NCI-H446 treated with DMSO at 0.1 percent for 48 hours (cell line): ENCODE measurements around the gene CNIH2.
"Not testable (repeated sequence)": the region's sequence is repeated elsewhere in the genome, so short reads cannot be mapped to it uniquely, and the experiment has no call there.

ENCODE experiments used
- DNase-seq: peaks from one replicate; lab custom pipeline; 2025; lab: John Stamatoyannopoulos, UW

The CNIH2 gene

DNA sequence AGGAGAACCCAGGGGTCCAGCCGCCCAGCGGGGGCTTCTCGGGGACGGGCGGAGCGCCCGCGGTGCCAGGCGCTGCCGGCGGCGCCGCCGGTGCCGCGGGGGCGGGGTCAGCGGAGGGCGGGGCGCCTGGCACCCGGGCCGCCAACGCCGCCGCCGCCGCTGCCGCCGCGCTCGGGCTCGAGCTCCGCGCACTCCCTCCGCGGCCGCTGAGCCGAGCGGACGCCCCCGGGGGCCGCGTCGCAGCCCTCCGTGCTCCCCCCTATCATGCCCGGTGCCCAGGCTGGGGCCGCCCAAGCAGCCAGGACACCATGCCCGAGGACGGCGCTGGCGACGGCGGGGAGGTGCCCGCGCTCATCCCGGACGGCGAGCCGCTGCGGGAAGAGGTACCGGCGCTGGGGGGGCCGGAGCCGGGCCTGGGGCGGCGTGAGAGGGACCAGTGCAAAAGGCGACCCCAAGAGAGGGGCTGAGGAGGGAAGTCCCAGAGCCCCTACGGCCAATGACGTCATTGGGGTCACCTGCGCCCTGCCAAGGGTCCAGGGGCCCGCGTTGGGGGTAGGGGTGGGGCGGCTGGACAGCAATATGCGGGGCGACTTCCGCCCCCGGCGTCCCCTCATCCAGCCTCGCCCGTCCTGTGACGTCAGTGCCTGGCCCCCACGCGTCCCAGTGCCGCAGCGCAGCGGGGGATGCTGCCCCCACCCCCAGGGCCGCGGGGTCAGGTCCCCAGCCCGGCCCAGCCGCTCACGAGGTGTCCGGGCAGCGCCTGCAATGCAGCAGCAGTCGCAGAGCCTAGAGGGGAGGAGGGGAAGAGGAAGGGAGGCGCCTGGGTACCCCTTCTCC is 13.9 kb downstream of the CNIH2 start, which contains the start of gene TMEM151A:
TSS of gene TMEM151A (plus strand) at position 189 of the 837 bp plus-strand sequence. CDS start at position 309, 120 bp downstream.
- no peak for DNase-seq

DNA sequence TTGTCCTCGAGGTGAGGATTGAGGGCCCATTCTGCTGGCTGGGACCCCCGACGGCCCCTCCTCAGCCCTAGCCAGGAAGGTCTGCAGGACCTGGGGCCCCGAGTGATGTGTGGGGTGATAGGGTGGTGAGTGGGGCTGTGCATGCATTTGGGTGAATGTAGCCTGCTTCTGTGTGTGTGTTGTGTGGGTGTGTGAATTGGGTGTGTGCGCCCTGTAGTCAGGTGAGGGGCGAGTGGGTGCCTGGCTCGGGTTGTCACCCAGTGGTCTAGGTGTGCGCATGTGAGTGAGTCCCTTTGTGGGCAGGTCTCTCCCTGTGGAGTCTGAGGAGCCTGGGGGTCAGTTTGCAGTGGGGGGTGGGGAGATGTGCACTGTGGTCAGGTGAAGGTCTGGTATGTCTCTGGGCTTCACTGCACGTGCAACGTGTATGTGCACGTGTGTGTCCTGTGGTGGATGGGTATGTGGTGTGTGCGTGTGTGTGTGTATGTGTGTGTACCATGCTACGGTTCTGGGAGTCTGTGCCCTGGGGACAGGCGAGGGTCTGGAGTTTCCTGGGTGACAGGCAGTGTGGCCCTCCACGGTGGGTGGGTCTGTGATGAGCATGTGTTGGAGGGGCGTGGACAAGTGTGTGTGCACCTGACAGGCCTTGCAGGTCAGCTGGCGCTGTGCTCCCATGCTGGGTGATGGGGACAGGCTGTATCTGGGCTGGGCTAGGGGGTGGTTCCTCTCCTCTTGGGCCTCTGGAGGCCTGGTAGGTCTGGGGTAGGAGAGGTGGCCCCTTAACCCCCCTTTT is 14.8 kb downstream of the CNIH2 start:
- DNase-seq, result no peak

DNA sequence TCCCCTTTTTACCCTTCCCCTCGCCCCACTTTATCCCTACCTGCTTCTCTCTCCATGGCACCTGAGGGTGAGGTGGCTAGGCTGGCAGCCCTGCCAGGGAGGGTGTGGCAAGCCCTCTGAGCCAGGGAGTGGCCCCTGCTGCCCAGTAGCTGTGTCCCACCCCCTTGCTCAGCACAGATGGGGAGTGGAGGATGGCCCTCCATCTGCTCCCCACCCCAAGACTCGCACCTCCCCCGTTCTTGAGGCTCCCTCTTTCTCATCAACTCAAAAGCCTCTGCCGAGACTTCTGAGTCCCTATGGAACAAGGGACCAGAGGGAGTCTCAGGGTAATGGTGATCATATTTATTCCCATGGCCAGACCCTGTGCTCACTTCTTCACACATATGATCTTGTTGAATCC is 15.4 kb downstream of the CNIH2 start:
- DNase-seq, result no peak

DNA sequence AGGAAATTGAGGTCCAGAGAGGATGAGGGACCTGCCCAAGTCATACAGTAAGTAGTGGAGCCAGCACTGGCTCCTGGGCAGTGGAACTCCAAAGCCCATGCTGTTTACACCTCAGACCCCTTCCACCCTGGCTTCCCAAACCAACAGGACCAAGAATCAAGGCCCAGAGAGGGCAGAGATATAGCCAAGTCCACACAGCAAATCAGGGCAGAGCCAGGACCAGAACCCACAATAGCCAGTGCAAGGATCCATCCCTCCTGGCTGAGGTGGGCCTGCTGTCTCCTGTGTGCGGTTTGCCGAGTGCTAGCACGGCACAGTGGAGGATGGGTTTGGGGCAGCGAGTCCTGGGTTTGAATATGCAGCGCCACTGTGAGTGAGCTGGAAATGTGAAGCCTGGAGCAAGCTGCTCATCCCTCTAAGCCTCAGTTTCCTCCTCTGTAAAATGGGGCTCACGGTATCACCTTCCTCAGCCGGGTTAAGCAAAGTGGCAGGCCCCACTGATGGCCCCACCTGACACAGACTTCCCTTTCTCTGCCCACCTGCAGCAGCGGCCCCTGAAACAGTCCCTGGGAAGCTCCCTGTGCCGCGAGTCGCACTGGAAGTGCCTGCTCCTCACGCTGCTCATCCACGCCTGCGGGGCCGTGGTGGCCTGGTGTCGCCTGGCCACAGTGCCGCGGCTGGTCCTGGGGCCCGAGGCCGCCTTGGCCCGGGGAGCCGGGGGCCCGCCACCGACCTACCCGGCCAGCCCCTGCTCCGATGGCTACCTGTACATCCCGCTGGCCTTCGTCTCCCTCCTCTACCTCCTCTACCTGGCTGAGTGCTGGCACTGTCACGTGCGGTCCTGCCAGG is 16.0 kb downstream of the CNIH2 start:
- DNase-seq, result no peak

DNA sequence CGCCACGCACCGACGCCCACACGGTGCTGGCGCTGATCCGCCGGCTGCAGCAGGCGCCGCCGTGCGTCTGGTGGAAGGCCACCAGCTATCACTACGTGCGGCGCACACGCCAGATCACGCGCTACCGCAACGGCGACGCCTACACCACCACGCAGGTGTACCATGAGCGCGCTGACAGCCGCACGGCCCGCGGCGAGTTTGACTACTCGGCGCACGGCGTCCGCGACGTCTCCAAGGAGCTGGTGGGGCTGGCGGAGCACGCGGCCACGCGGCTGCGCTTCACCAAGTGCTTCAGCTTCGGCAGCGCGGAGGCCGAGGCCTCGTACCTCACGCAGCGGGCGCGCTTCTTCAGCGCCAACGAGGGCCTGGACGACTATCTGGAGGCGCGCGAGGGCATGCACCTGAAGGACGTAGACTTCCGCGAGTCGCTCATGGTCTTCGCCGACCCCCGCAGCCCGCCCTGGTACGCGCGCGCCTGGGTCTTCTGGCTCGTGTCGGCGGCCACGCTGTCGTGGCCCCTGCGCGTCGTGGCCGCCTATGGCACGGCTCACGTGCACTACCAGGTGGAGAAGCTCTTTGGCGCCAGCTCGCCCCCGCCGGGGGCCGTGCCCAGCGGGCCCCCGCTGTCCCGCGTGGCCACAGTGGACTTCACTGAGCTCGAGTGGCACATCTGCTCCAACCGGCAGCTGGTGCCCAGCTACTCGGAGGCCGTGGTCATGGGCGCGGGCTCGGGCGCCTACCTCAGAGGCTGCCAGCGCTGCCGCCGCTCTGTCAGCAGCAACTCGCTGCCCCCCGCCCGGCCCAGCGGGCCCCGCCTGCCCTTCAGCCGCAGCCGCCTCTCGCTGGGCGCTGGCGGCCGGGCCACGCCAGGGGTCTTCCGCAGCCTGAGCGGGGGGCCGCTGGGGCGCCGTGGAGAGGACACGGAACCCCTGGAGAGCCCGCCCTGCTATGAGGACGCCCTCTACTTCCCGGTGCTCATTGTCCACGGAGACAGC is 16.9 kb downstream of the CNIH2 start:
- DNase-seq, result no peak

DNA sequence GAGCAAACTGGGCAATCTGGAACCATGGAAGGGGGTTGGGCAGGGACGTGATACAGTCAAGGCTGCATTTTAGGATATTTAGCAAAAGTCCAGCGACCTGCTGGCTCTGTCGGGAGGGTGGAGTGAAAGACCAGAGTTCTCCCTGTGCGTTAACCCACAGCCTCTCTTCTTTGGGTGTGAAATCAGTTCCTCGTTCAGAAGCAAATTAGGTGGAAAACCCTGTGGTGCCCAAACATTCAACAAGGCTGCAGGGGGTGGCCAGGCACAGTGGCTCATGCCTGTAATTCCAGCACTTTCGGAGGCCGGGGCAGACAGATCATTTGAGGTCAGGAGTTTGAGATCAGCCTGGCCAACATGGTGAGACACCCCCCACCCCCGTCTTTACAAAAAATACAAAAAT is 19.6 kb downstream of the CNIH2 start:
- DNase-seq, result no peak

DNA sequence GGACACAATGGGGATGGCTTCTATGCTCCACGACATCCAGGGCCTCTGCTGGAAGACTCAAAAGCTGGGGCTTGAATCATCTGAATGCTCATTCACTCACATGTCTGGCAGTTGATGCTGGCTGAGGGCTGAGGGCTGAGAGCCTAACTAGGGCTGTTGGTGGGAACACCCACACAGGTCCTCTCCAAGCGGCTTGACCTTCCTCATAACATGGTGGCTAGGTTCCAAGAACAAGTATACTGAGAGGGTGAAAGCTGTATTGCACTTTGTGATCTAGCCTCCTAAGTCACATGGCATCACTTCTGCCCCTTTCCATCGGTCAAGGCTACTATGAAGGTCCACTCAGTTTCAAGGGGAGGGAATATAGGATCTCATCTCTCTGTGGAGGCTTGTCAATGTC is 21.2 kb downstream of the CNIH2 start:
- no peak for DNase-seq

DNA sequence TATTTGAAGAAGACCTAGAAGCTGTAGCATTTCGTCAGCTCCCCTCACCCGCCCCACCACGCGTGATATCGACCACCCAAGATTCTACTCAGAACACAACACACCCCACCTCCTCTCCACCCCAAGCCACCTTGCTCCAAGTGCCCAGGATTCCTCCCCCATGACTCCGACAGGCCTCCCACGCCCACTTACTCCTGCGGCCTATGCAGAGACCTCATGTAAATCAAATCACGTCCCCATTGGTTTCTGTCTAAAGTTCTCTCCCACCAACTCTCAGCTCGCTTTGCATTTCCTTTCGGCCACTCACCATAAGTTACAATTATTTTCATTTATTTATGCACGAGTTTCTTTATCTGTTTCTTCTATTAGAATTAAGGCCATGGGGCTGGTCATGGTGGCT is 24.7 kb downstream of the CNIH2 start:
- no peak for DNase-seq

DNA sequence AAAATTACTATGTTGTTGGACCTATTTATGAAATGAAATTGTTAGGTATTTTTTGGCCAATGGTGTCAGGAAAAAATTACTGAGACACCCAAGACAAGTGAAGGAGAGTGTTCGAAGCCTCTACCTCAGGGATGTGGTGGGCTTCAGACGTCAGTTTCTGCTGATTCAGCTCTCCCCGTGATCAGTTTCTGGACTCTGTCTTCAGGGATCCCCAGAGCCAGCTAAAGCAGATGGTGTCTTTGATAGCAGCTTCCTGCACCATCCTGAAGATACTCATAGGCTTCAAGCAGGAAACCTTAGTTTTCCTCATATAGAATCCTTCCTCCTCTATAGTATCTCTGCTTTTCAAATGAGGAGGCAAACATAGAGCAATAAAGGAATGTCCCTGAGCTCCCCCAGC is 31.5 kb downstream of the CNIH2 start:
- no peak for DNase-seq

DNA sequence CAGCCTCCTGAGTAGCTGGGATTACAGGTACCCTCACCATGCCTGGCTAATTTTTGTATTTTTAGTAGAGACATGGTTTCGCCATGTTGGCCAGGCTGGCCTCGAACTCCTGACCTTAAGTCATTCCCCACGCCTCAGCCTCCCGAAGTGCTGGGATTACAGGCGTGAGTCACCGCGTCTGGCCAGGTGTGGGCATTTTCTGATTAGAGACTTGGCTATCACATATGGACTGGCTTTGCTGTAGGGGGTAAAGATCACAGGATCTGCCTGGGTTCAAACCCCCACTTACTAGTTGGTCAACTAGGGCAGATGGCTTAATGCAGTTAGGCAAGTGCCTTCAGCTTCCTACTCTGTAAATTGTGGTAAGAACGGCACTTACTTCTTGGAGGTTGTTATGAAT is 32.3 kb downstream of the CNIH2 start:
- DNase-seq, result no peak

DNA sequence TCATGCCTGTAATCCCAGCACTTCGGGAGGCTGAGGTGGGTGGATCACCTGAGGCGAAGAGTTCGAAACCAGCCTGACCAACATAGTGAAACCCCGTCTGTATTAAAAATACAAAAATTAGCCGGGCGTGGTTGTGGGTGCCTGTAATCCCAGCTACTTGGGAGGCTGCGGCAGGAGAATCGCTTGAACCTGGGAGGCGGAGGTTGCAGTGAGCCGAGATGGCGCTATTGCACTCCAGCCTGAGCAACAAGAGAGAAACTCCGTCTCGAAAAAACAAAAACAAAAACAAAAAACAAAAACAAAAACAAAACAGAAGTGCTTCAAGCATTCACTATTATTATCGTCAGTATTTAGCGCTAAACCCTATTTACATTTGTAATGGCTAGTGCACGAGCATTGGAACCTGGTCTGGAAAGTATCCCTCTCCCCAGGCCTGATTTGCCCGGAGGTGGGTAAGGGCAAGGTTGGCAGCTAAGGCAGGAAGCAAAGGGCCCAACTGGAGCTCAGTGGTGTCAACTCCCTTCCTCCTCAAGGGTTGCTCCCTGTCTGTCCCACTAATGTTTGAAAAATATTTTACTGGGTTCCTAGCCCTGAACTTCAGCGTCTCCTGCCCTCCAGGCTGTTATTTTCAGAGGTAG is 32.9 kb downstream of the CNIH2 start:
- not testable (repeated sequence) for DNase-seq

DNA sequence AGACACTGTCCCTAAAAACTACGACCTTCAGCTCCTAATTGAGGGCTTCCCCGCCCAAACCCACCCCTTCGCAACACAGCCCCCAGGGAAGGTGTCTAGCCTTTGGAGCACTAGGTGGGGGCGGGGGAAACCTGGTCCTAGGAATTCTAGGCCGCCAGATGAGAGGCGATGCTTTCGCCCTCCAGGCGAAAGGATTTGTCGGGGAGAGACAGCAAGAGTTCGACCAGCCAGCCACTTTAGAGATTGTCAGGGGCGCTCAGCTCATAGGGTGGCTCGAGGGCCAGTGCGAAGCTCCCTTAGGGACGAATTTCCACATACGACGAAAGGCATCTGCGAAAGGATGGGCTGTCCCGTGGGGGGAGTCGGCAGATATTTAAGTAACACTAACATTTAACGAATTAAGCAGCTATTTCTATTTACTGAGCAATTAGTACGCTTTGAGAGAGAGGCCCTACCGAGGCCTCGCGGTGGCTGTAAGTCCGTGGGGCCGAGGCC is 33.5 kb downstream of the CNIH2 start:
- no peak for DNase-seq

DNA sequence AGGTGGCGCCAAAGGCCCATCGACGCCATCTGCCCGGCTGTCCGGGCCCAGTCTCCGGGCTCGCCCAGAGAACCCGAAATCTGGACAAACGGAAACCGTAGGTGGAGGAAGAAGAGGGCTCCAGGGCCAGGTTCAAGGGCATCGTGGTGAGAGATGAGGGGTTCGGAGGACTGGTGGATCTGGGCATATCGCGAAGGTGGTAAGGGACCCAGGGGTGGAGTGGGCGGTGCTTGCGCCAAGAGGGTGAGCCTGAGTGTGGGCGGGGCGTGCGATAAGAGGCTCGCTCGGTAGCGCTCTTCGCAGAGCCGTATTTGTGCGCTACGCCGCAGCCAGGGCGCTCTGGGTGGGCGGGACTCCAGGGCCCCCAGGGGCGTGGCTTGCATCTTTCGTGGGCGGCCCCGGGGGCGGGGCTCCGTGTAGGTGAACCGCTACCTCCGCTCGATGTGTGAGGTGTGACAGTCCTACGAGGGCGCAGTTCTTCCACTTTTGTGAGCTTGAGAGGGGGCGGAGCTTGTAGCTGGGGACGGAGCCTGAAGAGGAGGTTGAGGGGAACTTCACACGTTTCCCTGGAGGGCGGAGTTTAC is 34.1 kb downstream of the CNIH2 start:
- peak; percentile 81 for DNase-seq

DNA sequence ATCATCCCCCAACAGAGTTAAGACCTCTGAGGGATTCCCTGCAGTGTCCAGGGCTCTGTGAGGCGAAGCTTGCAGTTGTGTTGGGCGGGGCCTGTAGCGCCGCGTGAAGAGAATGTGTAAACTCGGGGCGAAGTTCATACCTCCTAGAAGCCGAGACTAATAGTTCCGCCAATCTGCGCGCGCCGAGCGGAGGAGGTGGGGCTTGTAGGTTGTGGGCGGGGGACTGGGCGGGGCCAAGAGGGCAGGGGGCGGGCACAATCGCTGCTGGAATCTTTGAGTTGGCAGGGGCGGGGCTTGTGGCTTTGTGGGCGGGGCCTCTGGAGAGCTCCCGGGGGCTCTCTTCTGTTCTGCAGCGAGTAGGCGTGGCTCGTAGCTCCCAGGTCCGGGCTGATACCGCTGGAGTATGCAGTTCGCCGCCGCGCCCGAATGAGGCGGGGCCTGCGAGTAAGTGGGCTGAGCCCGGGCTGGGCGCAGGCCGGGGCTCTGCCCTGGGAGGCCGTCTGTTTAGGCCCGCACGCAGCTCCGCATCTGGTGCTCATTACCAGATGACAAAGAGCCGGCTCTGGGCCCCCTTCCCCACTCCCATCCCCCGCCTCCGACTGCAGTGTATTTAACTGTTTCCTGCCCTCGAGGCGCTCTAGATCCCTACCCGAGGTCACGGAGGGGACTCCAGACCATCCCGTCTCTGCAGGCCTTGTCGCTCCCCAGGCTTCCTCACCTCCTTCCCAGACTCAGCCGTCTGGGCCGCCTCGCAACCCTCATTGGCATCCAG is 34.8 kb downstream of the CNIH2 start:
- peak; percentile 93 for DNase-seq

DNA sequence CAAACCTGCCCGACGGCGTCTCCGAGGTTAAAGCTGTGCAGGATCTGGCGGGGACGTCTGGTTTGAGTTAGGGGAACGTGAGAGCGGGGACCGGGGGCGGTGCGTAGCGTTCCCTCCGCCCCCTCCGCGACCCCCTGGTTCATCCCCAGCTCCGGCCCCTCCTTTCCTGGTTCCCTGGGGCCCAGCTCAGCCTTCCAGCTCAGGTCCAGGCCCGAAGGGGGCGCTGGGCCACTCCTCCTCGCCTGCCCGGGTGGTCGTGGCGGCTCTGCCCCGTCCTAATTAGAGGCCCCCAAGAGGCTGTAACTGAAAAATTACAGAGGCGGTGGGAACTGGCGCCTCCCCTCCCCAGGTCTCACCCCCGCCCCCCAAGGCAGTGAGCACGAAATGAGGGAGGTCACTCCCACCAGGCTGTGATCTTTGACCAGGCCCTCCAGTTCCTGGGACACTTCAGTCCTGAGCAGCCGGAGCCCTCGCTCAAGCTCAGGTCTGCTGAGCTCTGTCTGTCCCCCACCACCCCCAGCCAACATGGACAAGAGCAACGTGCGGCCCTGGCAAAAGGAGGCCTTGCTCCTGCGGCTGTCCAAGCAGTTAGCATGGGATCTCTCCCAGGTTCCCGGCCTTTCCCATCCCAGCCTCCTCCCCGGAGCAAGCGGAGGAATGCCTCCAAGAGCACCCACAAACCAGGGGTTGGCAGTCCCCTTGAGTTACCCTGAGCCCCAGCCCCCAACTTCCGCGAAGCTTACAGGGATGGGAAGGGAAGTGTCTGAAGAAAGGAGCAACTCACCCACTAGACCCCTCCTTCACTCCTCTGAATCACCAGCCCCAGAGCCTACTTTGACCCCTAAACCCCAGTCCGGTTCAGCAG is 35.6 kb downstream of the CNIH2 start:
- no peak for DNase-seq

DNA sequence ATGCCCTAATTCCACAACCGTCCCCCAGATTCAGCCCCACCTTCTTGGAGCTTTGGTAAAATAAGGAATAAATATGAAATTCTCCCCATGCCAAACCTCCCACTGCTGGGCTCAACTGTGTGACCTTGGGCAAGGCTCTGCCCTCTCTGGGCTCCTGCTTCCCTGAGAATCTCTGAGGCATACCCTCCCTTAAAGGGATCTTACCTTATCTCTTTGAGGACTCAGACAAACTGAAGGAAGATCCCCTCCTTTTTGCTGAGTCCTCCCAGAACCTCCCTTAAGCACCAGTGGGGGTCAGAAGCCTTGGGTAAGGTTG is 36.2 kb downstream of the CNIH2 start:
- DNase-seq, result no peak

DNA sequence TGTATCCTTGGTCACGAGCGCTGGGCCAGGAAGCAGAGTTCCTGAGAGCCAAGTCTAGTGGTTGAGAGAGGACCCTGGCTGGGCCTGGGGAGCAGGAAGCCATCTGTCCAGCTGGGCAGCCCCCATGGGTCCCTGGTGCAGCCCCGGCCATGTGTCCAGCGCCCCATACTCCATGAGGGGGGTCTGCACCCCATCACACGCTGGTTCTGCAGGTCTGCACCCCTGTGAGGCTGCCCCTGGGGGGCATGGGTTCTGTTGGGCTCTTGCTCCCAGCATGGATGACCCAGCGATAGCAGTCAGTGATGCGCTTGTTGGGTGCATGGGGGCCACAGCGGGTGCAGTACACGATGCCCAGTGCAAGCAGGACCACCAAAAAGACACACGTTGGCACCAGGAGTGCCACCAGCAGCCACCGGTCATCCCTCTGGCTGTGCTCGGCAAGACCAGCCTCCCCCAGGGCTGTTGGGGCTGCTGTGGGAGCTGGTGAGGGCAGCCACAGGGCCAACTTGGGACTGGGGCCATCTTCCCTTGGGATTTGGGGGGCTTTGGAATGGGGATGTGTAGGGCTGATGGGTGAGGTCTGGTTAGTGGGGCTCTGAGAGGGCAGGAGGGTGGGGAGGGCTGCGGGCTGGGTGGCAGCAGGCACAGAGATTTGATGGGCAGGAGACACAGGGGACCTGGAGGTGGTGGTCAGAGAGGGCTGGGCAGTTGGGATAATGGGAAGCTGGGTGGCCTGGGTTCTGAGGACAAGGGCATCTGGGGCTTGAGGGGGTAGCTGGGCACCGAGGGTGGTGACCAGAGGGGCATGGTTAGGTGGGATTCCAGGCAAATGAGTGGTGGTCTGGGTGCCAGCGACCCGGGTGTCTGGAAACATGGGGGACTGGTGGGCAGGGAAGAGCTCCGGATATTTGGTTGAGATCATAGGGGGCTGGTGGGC is 36.9 kb downstream of the CNIH2 start:
- DNase-seq, result no peak
